Activated naive CD4-positive, alpha-beta T cell treated with anti-CD3 and anti-CD28 coated beads, Interleukin-2, amount 50 U/mL, for 16 hours (primary cell): Measurements from ENCODE around the gene FECH.
"Not testable (repeated sequence)": the region's sequence is repeated elsewhere in the genome, so short reads cannot be mapped to it uniquely, and the experiment has no call there.

ENCODE experiments used
- DNase-seq: peaks from one replicate; pipeline ENCODE4 v3.0.0-alpha.2; 2020

The FECH gene

GRCh38 chr18:57527556-57528229 lies 58.8 kb downstream of the FECH start:
- no peak for DNase-seq

- DNase-seq, result no peak
These were observed 63.1 kb downstream of the FECH start for GRCh38 chr18:57523171-57523956.

- not testable (repeated sequence) for DNase-seq
These were observed 64.2 kb downstream of the FECH start for GRCh38 chr18:57522348-57522747.

- DNase-seq, result no peak
These were observed 66.7 kb downstream of the FECH start for GRCh38 chr18:57519668-57520424.

DNA sequence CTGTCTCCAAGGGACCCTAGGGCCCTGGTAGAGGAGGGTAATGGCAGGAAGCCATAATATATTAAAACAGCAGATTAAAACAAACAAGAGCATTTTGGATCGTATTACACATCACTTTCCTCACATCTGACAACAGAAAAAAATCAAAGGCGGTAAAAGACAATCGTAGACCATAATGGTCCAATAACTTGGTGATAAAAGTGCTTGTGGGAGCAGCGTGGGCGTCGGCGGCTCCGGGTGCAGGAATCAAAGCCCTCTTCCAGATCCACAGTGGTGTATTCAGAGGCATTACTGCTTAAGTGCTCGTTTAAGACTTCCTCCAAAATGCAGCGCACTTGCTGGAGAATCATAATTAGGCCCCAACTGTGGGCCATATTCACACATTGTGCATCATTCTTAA lies 68.0 kb downstream of the FECH start:
- no peak for DNase-seq

DNA sequence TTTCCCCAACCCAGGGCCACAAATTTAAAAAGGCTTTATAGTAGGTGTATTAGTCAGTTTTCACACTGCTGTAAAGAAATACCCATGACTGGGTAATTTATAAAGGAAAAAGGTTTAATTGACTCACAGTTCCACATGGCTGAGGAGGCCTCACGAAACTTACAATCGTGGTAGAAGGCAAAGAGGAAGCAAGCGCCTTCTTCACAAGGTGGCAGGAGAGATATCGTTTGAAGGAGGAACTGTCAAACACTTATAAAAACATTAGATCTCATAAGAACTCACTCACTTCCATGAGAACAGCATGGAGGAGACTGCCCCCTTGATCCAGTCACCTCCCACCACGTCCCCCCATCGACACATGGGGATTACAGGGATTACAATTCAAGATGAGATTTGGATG lies 70.4 kb downstream of the FECH start:
- no peak for DNase-seq

GRCh38 chr18:57505231-57505630 lies 81.3 kb downstream of the FECH start:
- DNase-seq, result no peak

DNA sequence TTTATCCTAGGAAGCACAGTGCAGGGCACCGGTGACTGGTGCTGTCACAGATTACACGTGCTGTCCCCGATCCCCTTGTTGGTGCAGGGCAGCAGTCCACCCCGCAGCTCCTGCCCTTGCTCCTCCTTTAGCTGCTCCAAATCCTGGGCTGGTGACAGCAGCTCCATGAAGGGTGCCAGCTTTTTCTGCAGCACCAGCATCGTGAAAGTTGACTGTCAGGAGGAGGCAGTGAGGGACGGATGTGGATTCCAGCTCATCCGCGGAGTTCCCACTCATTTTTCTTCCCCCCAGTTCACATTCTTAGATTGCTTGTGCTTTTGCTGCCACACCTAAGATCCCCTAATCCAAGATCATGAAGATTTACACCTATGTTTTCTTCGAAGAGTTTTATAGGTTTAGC lies 83.9 kb downstream of the FECH start:
- DNase-seq, result no peak

GRCh38 chr18:57498682-57499256 lies 87.7 kb downstream of the FECH start:
- no peak for DNase-seq
